DMS153 (cell line): ENCODE measurements around the gene PINLYP.
"Not testable (repeated sequence)": the region's sequence is repeated elsewhere in the genome, so short reads cannot be mapped to it uniquely, and the experiment has no call there.

Experiments used
- DNase-seq: peaks from one replicate; lab custom pipeline; 2025; lab: John Stamatoyannopoulos, UW

The PINLYP gene

DNA sequence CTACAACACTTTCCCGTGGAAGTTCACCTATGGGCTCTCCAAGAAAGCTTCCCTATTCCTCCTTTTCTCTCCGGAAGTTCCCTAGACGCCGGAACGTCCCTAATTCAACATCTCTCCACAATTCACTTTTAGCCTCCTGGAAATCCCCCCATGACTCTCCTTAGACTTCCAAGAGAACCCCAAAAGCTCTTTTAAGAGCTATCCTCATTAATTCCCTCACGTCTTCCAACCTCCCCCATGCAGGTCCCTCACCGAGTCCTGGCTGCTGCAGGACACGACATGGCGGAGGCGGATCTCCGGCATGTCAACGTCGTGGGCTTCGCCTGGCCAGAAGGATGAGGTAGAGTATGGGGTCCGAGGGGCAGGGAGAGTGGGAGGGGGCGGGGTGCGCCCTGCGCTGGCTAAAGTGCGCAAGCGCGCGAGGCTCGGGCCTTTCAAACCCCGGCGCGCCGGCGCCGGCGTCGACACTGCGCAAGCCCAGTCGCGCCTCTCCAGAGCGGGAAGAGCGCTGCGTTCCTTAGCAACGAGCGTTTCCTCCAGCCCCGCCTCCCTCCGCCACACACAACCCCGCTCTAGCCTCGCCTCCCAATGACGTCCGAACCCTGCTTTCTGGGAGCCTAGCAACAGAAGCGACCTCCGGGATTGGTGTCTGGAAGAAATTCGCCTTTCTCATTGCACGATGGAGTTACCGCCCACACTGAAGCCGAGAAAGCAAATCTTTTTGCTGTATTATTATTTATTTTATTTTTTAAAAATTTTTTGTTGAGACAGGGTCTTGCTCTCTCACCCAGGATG lies at the start of gene PINLYP, which contains the start of gene XRCC1:
Gene PINLYP (plus strand): TSS at position 646 of the 795 bp plus-strand sequence. CDS start 1,391 bp downstream, outside the sequence.
Gene XRCC1 (minus strand): TSS at position 372 of the 795 bp plus-strand sequence. CDS start 69 bp downstream, at position 303.
- DNase-seq, result peak; percentile 97

DNA sequence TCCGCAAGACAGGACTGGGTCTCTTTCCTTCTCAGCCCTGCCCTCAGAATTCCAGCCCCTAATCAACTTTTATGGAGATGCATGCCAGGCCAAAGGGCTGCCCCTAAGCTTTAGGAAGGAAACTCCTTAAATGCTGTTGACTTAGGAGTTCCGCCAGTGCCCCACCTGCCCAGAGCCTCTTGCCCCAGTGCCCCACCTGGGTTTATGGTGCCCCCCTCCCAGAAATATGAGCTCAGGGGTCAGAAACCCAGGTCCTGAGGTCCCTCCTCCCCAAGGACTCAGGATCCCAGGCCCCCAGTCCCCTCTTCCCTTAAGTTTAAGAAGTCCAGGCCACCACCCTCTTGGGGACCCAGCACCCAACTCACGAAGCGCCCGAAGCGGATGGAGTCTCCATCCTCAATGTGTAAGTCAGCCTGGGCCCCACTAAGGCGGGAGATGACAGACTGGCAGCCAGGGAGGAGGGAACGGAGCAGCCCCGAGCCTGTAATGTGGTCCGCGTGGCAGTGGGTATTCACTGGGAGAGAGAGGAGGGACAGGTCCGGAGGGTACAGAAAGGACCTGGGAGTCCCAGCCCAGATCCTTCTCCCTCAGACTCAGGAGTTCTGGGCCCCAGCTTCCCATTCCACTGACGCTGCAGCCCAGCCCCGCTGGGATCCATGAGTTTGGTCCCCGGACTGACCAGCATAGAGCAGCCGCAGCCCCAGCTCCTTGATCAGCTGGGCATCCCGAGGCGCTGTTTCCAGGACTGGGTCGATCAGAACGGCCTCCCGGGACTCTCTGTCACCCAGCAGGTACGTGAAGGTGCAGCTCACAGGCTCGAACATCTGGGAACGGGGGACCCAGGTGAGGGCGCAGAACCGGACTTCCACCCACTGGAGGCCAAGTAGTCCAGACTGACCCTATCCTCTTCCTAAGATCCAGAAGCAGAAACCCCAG lies 49.5 kb upstream of the PINLYP start:
- DNase-seq, result no peak

DNA sequence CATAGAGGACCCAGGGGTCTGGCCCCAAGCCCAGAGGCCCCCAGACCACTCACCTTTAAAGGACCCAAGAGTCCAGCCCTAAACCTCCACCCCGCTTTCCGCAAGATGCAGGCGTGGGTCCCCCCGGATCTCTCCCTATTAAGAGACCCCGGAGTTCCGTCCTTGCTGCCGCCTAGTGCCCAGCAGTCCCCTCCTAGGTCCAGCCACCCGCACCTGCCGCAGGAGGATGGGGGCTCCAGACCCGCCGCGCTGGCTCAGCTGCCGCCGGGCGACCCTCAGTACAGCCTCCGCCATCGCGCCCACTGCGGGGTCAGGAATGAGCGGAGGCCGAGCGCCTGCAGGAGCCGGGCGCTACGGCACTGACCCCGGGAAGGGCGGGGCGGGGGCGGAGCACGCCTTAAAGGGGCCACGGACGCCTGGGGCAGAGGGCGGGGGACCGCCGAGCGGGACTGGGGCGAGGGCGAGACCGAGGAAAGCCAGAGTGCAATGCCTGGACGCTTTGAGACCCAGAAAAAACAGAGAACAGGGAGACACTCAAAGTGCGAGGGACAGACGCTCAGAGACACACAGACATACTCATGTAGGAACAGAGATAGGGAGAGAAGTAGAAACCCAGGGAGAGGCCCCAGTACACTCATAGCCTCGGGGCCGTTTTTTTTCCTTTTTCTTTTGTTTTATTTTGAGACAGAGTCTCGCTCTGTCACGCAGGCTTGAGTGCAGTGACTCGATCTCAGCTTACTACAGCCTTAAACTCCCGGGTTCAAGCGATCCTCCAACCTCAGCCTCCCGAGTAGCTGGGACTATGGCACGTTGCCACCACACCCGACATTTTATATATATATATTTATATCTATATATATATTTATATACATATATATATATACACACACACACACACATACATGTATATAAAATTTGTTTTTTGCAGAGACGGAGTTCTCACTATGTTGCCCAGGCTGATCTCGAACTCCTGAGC lies 48.4 kb upstream of the PINLYP start, which contains the start of gene ETHE1:
Gene ETHE1 (minus strand): TSS at position 318 of the 976 bp plus-strand sequence. CDS start 24 bp downstream, at position 294.
- DNase-seq, result no peak

DNA sequence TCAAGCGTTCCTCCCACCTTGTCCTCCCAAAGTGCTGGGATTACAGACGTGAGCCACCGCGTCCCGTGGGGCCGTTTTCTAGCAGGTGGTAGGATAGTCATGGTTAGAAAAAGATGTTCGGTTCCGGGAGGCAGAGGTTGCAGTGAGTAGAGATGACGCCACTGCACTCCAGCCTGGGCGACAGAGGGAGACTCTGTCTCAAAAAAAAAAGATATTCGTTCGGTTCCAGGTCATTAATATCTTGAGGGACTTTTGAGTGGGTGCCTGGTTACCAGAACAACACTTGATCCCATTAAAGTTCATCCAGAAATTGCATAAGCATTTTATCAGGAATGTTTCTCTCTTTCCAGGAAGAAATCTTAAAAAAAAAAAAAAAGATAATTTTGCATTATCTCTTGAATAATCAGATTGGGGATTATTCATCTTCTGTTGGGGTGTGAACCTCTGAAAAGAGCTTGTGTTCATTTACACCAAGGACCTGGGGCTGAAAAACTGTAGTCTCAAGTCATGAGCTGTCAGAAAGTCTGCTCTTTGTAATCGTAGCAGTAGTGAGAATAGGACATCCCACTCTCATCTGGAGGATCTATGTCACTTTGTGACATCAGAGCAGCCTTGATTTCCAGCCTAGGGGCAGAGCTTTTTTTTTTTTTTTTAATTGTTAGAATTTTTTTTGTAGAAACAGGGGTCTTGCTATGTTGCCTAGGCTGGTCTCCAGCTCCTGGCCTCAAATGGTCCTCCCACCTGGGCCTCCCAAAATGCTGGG lies 47.6 kb upstream of the PINLYP start:
- peak; percentile 70 for DNase-seq

DNA sequence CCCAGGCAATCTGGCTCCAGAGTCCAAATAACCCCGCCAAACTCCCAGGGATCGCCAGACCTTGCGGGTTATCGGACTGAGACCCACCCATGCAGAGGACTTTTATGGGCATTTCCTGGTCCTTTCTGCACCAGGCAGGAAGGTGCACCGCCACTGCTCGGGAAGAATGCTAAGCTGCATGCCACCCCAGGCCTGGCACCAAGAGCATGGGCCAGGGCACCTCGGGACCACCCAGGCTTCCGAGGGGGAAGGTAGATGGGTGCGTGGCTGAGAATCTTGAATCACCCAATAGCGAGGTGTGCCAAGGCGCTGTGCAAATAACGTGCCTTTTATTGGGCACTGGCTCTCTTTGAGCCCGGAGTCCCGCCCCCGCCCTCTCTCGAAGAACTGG lies 43.0 kb upstream of the PINLYP start:
- DNase-seq, result peak; percentile 53

DNA sequence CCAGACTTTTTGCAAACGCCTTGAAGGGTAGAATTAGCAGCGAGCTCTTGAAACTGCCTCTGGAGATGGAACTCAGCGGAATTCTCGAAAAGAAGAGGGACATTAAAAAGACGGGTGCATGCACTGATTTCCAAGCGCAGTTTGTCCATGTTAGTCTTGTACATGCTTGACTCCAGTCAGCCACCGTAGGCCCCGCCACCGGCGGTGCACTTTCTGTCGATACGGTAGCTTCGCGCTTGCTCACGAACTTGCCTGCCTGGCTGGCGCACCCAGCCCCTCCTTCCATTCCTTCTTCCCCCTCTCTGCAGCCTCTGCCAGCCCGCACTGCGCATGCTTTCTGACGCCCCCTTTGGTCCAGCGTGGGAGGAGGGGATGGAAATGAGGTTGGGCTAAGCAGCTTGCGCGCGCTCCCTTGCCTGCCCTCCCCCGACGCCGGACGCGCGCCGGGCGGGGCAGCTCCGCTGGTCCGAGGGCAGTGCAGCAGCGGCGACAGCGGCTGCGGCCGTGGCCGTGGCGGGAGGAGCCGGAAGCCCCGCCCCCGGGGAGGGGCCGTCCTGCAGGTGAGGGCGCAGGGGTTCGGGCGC lies 42.5 kb upstream of the PINLYP start, which contains the start of gene ZNF575:
Gene ZNF575 (plus strand): TSS at position 227 of the 584 bp plus-strand sequence. CDS start 1,235 bp downstream, outside the sequence.
- peak; percentile 87 for DNase-seq

DNA sequence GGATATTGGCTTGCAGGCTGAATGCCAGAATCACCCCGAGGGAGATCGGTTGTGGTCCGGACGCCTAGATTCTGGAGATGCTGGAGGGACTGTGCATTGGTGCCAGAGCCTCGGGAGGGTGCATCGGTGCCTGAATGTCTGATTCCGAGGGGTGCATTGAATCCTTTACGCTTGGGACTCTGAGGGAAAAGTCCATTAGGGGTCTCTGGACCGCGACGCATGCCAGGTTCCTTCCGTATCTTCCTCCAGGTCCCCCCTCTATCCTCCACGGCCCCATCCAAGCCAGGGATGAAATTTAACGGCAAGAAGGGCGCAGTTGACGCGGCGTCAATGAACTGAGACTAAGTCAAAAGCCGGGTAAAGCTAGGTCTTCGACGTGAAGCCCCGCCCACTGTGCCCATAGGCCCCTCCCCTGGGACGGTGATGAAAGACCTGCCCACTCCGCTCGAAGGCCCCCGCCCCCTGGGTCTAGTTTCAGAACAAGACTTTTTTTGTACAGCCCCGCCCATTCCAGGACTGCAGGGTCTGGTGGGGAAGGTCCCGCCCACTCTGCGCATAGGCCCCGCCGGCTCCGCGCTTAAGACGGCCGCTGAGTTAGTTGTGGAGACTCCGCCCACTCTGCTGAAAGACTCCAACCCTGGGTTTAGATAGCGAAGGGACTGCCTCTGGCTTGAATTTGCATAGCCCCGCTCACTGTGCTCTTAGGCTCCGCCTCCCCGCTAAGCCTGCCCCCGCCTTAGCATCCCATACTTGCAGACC lies 41.9 kb upstream of the PINLYP start:
- DNase-seq, result peak; percentile 98

DNA sequence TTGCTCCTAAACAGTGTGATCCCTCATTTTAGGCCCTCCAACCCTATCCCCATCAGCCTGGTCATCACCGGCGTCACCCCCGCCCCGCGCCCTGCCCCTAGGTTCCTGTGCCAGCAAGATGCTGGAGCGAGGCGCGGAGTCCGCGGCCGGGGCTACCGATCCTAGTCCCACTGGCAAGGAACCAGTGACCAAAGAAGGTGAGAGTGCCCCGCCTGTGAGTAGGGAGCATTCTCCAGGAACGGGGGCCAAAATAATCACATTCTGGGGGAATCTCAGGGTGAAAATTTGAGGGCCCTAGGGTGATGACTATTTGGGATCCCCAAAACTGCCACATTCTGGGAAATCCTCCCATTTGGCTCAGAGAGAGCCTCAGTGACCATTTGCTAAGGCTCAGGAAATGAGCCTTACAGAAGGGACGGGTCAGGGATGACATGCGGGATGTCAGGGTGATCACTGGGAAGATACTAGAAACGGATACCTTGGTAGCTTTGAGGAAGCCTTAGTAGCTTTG lies 41.2 kb upstream of the PINLYP start:
- DNase-seq, result no peak

DNA sequence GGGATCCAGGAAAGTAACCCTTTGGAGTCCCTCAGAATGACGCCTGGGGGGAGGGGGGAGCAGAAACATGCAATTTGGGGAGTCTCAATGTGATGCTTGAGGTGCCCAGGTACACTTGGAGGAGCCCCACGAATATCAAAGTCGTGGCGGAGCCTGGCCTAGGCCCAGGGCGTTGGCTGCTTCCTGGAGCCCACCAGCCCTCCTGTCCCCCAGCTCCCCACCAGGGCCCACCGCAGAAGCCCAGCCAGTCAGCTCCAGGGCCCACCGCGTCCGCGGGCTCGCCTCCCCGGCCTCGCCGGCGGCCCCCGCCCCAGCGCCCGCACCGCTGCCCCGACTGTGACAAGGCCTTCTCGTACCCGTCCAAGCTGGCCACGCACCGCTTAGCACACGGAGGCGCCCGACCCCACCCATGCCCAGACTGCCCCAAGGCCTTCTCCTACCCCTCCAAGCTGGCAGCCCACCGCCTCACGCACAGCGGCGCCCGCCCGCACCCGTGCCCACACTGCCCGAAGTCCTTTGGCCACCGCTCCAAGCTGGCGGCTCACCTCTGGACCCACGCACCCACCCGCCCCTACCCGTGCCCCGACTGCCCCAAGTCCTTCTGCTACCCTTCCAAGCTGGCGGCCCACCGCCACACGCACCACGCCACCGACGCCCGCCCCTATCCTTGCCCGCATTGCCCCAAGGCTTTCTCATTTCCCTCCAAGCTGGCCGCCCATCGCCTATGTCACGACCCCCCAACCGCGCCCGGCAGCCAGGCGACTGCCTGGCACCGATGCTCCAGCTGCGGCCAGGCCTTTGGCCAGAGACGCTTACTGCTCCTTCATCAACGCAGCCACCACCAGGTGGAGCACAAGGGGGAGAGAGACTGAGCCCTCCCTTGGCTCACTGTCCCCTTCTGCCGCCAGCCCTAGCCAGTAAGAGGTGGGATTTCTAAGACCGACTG lies 40.5 kb upstream of the PINLYP start:
- DNase-seq, result no peak

DNA sequence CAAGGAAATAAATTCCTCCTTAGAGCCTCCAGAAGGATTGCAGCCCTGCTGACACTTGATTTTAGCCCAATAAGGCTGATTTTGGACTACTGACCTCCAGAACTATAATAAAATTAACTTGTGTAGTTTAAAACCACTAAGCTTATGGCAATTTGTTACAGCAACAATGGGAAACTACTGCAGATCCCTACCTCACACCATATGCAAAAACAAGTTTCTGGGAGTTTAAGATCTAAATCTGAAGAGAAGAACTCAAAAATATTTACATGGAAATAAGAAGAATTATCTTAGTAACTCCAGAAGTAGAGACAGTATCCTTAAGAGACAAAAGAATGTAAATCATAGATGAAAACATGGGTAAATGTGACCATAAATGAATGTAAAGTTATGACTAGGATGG lies 36.7 kb upstream of the PINLYP start:
- no peak for DNase-seq

DNA sequence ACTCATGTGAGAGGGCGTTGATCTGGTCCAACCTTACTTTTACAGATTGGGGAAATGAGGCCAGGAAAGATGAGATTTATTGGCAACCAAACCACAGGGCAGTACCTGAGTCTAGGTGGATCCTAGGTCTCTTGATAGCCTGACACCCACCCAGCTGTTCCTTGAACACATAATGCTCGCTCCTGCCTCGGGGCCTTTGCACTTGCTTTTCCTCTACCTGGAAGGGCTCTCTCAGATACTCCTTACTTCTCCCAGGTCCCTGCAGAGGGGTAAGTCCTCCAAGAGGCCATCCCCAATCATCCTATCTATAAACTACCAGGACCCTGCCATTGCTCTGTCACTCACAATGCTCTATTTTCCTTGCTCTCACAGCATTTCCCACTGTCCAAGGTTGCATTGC lies 35.2 kb upstream of the PINLYP start:
- no peak for DNase-seq

DNA sequence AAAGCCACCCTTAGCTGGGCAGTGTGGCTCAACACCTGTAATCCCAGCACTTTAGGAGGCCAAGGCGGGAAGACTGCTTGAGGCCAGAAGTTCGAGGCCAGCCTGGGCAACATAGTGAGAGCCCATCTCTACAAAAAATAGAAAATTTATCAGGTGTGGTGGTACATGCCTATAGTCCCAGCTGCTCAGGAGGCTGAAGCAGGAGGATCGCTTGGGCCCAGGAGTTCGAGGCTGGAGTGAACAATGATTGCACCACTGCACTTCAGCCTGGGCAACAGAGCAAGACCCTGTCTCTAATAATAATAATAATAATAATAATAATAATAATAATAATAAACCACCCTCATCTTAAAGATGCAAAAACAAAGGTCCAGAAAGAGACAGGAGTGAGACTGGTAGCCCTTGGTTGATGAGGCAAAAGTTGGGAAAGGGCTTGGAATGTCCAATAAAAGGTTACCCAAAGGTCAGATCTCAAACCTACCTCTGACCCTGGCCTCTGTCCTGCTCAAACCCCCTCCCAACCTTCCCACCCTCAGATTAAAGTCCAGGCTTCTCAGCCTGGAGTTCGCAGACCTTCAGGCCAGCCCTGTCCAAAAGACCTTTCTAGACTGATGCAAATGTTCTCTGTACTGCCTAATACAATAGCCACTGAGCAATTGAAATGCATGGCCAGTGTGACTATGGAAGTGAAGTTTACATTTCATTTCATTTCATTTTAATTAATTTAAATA lies 33.5 kb upstream of the PINLYP start:
- no peak for DNase-seq

DNA sequence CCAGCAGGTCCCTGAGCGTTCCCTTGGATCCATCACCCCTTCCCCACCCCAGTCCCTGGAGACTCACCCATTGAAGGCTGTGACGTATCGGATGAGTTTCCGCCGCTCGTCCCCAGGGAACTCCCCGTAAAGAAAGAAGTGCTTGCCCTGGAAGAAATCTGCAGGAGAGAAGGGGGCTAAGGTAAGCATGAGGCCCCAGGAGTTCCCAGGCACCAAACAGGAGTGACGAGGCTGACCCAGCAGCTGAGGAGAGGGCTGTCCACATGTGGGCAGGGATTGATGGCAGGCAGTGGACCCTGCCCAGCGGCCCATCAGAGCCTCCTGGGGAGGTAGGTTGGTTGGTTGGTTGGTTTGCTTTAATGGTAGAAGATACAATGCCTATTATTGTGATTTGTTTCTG lies 31.5 kb upstream of the PINLYP start:
- no peak for DNase-seq

DNA sequence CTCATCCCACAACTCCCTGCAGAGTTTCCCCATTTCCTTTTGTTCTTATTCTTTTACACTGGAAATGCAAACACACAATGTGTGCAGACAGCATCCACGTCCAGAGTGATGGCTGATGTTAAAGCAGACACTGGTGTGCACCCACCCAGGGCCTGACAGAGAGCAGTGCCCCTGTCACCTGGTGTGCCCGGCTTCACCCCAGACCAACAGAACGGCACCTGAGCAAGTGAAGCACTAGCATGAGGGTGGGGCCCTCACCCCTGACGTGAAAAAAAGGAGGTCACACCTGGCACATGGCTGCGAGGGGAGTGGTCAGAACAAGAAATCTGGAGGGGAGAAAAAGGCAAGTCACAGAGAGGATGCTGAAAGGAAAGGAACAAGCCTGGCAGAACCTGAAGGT lies 30.3 kb upstream of the PINLYP start:
- no peak for DNase-seq

DNA sequence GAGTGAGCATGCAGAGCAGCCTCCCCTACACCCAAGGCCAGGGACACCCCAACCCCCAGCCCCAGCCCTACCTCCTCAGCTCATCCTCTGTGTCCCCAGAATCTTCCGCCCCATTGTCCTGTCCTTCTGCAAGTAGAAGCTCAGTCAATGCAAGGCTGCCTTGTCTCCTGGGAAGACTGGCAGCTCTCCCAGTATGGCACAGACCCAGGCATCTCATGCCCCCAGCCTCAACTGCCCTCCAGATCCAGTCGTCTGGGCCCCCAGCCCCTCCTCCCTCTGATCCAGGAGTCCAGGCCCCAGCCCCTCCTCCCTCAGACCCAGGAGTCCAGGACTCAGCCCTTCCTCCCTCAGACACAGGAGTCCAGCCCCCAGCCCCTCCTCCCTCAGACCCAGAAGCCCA lies 29.6 kb upstream of the PINLYP start:
- no peak for DNase-seq

DNA sequence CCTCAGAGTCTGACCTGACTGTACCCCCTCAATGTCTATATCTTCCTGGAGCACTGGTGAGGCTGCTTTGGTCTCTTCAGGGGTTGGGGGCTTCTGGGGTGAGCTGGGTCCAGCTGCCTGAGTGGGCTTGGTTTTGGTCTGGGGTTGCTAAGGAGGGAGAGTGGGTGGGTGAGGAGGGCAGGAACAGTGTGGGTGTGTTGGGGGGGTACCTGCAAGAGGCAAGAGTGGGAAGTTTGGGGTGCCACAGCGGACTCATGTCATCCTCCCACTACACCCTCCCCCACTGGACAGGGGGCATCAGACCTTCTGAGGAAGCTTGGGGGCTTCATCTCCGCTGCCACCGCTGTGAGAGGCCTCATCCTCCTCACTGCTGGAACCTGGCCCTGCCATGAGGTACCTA lies 29.0 kb upstream of the PINLYP start:
- no peak for DNase-seq

DNA sequence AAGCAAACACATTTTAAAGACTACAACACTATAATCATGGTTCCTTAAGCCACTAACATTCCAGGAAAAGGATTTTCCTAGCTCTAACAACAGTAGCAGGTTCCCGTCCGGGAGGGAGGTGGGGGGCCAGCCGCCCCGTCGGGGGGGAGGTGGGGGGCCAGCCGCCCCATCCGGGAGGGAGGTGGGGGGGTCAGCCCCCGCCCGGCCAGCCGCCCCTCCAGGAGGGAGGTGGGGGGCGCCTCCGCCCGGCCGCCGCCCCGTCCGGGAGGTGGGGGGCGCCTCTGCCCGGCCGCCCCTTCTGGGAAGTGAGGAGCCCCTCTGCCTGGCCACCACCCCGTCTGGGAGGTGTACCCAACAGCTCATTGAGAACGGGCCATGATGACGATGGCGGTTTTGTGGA lies 27.7 kb upstream of the PINLYP start:
- not testable (repeated sequence) for DNase-seq
